HepG2 (cell line): Measurements from ENCODE around the gene OSBP. TPM values are rescaled to one million over a fixed set of nuclear protein-coding genes. Genes with fewer than 3 reads are reported as not detected.

Source experiments
- AHR ChIP-seq: IDR thresholded peaks from 2 replicates; pipeline ENCODE4 v1.6.1; 2018; ENCODE audit warnings: missing genetic modification reagents, missing compliant biosample characterization
- ARID5B ChIP-seq: IDR thresholded peaks from 2 replicates; pipeline ENCODE4 v1.4.0; 2020; ENCODE audit warnings: mild to moderate bottlenecking, missing genetic modification reagents
- CCAR2 ChIP-seq: fragments of 200-400 bp; formaldehyde crosslinking; optimal IDR thresholded peaks from 2 replicates; pipeline ENCODE3; 2018; ENCODE audit warnings: low read depth, mild to moderate bottlenecking, low read length, moderate library complexity
- ETS1 ChIP-seq: sonication (generic); formaldehyde crosslinking; IDR thresholded peaks from 2 replicates; pipeline ENCODE4 v1.4.0; 2020; ENCODE audit warnings: missing genetic modification reagents
- HNRNPL ChIP-seq: fragments of 200-400 bp; formaldehyde crosslinking; IDR thresholded peaks from 2 replicates; pipeline ENCODE4 v1.6.1; 2017; ENCODE audit warnings: mild to moderate bottlenecking, low read depth, low read length
- MAZ ChIP-seq, 2 experiments: sonication (generic) in 1 of 2; formaldehyde crosslinking in 1 of 2; IDR thresholded peaks; 2 replicates each; pipeline versions ENCODE4 v1.5.0 to v1.6.1; 2012 to 2020; ENCODE audit warnings: low read depth in 2 of 2, mild to moderate bottlenecking in 2 of 2, borderline replicate concordance in 1 of 2, improper control_type of control experiment in 1 of 2, low read length in 1 of 2, missing genetic modification reagents in 1 of 2, moderate library complexity in 1 of 2
- NFATC3 ChIP-seq: sonication (generic); formaldehyde crosslinking; IDR thresholded peaks from 2 replicates; pipeline ENCODE4 v1.5.1; 2020; ENCODE audit warnings: mild to moderate bottlenecking, missing genetic modification reagents
- NR2F2 ChIP-seq: IDR thresholded peaks from 2 replicates; pipeline ENCODE4 v1.6.1; 2012; ENCODE audit warnings: low read depth, inconsistent platforms, borderline replicate concordance
- NRL ChIP-seq: sonication (generic); formaldehyde crosslinking; IDR thresholded peaks from 2 replicates; pipeline ENCODE4 v1.5.0; 2020; ENCODE audit warnings: missing genetic modification reagents, mild to moderate bottlenecking, moderate library complexity, borderline replicate concordance
- PITX1 ChIP-seq: sonication (generic); formaldehyde crosslinking; IDR thresholded peaks from 2 replicates; pipeline ENCODE4 v1.5.1; 2020; ENCODE audit warnings: mild to moderate bottlenecking, missing genetic modification reagents
- PRDM10 ChIP-seq: sonication (generic); formaldehyde crosslinking; IDR thresholded peaks from 2 replicates; pipeline ENCODE4 v1.4.0; 2020; ENCODE audit warnings: low read depth, missing genetic modification reagents
- RARG ChIP-seq: sonication (generic); formaldehyde crosslinking; IDR thresholded peaks from 2 replicates; pipeline ENCODE4 v1.4.0; 2020; ENCODE audit warnings: low read depth, mild to moderate bottlenecking, missing genetic modification reagents
- SIX4 ChIP-seq: sonication (generic); formaldehyde crosslinking; IDR thresholded peaks from 2 replicates; pipeline ENCODE4 v1.4.0; 2020; ENCODE audit warnings: missing genetic modification reagents
- TCF12 ChIP-seq, 2 experiments: fragments of 450-650 bp in 1 of 2; sonication (generic) in 1 of 2; formaldehyde crosslinking in 1 of 2; IDR thresholded peaks; 2 replicates each; pipeline versions ENCODE4 v1.6.1 to v1.8.0; 2017 to 2022; ENCODE audit warnings: antibody characterized with exemption in 1 of 2, mild to moderate bottlenecking in 1 of 2, missing genetic modification reagents in 1 of 2, moderate library complexity in 1 of 2
- ZNF121 ChIP-seq: sonication (generic); formaldehyde crosslinking; IDR thresholded peaks from 2 replicates; pipeline ENCODE4 v1.5.0; 2020; ENCODE audit warnings: mild to moderate bottlenecking, missing genetic modification reagents
- ZNF329 ChIP-seq: sonication (generic); formaldehyde crosslinking; IDR thresholded peaks from 2 replicates; pipeline ENCODE4 v1.9.0; 2021; ENCODE audit warnings: low read depth, mild to moderate bottlenecking, missing genetic modification reagents
- ZNF644 ChIP-seq: IDR thresholded peaks from 2 replicates; pipeline ENCODE4 v1.6.1; 2016; ENCODE audit warnings: low read depth
- ZSCAN5A ChIP-seq: sonication (generic); formaldehyde crosslinking; IDR thresholded peaks from 2 replicates; pipeline ENCODE4 v1.8.0; 2022; ENCODE audit warnings: mild to moderate bottlenecking, missing genetic modification reagents, borderline replicate concordance
- polyA plus RNA-seq, 8 experiments: library from polyadenylated mRNA; depleted of rRNA in 3 of 8; stranded (reverse) in 7 of 8; unstranded in 1 of 8; fragments of >200 nt; fragmentation: Illumina TruSeq in 4 of 8; extraction: Trizol in 4 of 8; gene quantifications; 2 replicates each; pipeline versions ENCODE4 v1.2.1 to v1.2.3, GENCODE V29; 2011 to 2016; ENCODE audit warnings: low read depth in 4 of 8, missing spikeins in 1 of 8, mixed read lengths in 1 of 8; ENCODE audit not compliant: insufficient read depth in 1 of 8
- total RNA-seq, 5 experiments: library from RNA; depleted of rRNA; stranded (reverse); fragments of >200 nt; fragmentation: Illumina TruSeq; extraction: Trizol; gene quantifications; 2 replicates each; pipeline ENCODE4 v1.2.3, GENCODE V29; 2016; ENCODE audit warnings: low read depth in 1 of 5

The OSBP gene
- total and polyA plus RNA-seq, 2 of the 13 experiments (the other 11 are each of a cell fraction or from before 2014, with no cell fraction given), result 12.1 to 13.5 TPM

- TF ChIP-seq MAZ (IDR thresholded peaks at IDR 0.05; ENCODE audit: borderline replicate concordance, low read depth, low read length) (no peak), MAZ (CRISPR knock-in tag; IDR thresholded peaks at IDR 0.05; ENCODE audit: low read depth) (no peak), SIX4 (CRISPR knock-in tag) (no peak), HNRNPL (no peak), RARG (CRISPR knock-in tag) (no peak), NR2F2 (no peak; the same call in 1 of the 2 replicates), TCF12 (IDR thresholded peaks at IDR 0.05) (no peak), TCF12 (CRISPR knock-in tag; IDR thresholded peaks at IDR 0.05) (no peak), NFATC3 (CRISPR knock-in tag) (no peak), ZNF644 (CRISPR knock-in tag) (no peak), CCAR2 (no peak), ARID5B (CRISPR knock-in tag) (peak; percentile 56; the same call in 1 of the 2 replicates), ETS1 (no peak), NRL (CRISPR knock-in tag) (no peak), ZNF121 (CRISPR knock-in tag) (no peak), AHR (no peak), PITX1 (CRISPR knock-in tag) (no peak), ZSCAN5A (CRISPR knock-in tag) (0 out of 2 replicates have a peak, but pooled peaks have one; percentile 36), ZNF329 (CRISPR knock-in tag) (no peak), PRDM10 (CRISPR knock-in tag) (no peak)
Measured at GRCh38 chr11:59556115-59556916, 59.3 kb downstream of the OSBP start (continued).
